Panc1 (cell line): ENCODE data around the gene SOX12. TPM values are rescaled to one million over a fixed set of nuclear protein-coding genes. Genes with fewer than 3 reads are reported as not detected.

ENCODE experiments used
- ATAC-seq: fragments of 200-7000 bp; cut with Tn5 transposase; 2 replicates; pipeline ENCODE4 v1.9.1; 2020; ENCODE audit warnings: mild to moderate bottlenecking, moderate library complexity
- BruUV-seq: library from RNA; stranded (reverse); fragments of 400-500 nt; replicated peaks from 2 replicates; lab custom pipeline; 2021; lab: Mats Ljungman, UMichigan
- CTCF ChIA-PET: fragments of 300-600 bp; sonication (Branson Sonifier 250); formaldehyde crosslinking; loops from one replicate; lab custom pipeline; 2022; ENCODE audit warnings: antibody characterized with exemption; lab: Charles Lee
- POLR2A ChIA-PET: fragments of 300-600 bp; sonication (Branson Sonifier 250); formaldehyde crosslinking; loops from one replicate; lab custom pipeline; 2022; ENCODE audit warnings: antibody characterized with exemption; lab: Charles Lee
- DNase-seq: peaks from one replicate; pipeline ENCODE4 v3.0.0-alpha.2; 2010; ENCODE audit warnings: low read depth, low spot score
- H3K27ac ChIP-seq: 2 replicates; pipeline ENCODE4 v1.5.1; 2011; ENCODE audit warnings: mild to moderate bottlenecking, low read length, inconsistent platforms
- H3K27me3 ChIP-seq: fragments of 200-500 bp; sonication (Bioruptor generic); 2 replicates; pipeline ENCODE4 v1.6.0; 2014; ENCODE audit warnings: low read length, inconsistent platforms; ENCODE audit not compliant: control insufficient read depth, insufficient read depth
- H3K36me3 ChIP-seq: fragments of 200-500 bp; sonication (Bioruptor generic); 2 replicates; pipeline ENCODE4 v1.5.1; 2014; ENCODE audit warnings: inconsistent platforms, mild to moderate bottlenecking, low read length, moderate library complexity; ENCODE audit not compliant: control insufficient read depth, insufficient read depth
- H3K4me1 ChIP-seq: 2 replicates; pipeline ENCODE4 v1.5.1; 2011; ENCODE audit warnings: inconsistent platforms, mild to moderate bottlenecking, low read length, moderate library complexity; ENCODE audit not compliant: control insufficient read depth, insufficient read depth
- H3K4me3 ChIP-seq, 2 experiments: 2 replicates each; pipeline ENCODE4 v1.5.1; 2011 to 2012; ENCODE audit warnings: low read depth in 2 of 2, low read length in 2 of 2, mild to moderate bottlenecking in 2 of 2, inconsistent platforms in 1 of 2, moderate library complexity in 1 of 2
- H3K9me3 ChIP-seq: fragments of 200-500 bp; sonication (Bioruptor generic); 2 replicates; pipeline ENCODE4 v1.5.1; 2014; ENCODE audit warnings: low read depth, mild to moderate bottlenecking, inconsistent platforms, low read length, moderate library complexity; ENCODE audit not compliant: control insufficient read depth, insufficient read depth
- CTCF ChIP-seq: fragments of 450-650 bp; IDR thresholded peaks from 2 replicates; pipeline ENCODE4 v1.5.1; 2017; ENCODE audit warnings: mild to moderate bottlenecking
- POLR2AphosphoS5 ChIP-seq: IDR thresholded peaks from 2 replicates; pipeline ENCODE4 v1.6.1; 2012; ENCODE audit warnings: mild to moderate bottlenecking, low read depth, low read length, moderate library complexity
- REST ChIP-seq, 2 experiments: IDR thresholded peaks; 2 replicates each; pipeline ENCODE4 v1.6.1; 2011 to 2012; ENCODE audit warnings: low read depth in 2 of 2, control low read depth in 1 of 2, low read length in 1 of 2, mild to moderate bottlenecking in 1 of 2, moderate library complexity in 1 of 2; ENCODE audit not compliant: insufficient read depth in 1 of 2
- SIN3A ChIP-seq: IDR thresholded peaks from 2 replicates; pipeline ENCODE4 v1.6.1; 2012; ENCODE audit warnings: low read depth, mild to moderate bottlenecking, low read length, moderate library complexity, borderline replicate concordance; ENCODE audit not compliant: insufficient read depth
- TCF7L2 ChIP-seq: IDR thresholded peaks from 2 replicates; pipeline ENCODE4 v1.6.1; 2011; ENCODE audit warnings: mild to moderate bottlenecking, low read depth, low read length, inconsistent platforms
- in situ Hi-C: cut with HindIII; loops from 2 replicates; pipeline ENCODE4 v1.10.0; 2016; ENCODE audit warnings: low sequenced_read_pairs, low pct_unique_long_range_greater_than_20kb
- intact Hi-C: fragments of 100-400 bp; cut with micrococcal nuclease; formaldehyde crosslinking; loops from one replicate; pipeline ENCODE4 v1.10.0; 2022; ENCODE audit not compliant: unreplicated experiment
- total RNA-seq: library from RNA; stranded (reverse); gene quantifications from one replicate; pipeline ENCODE4 v1.2.1, GENCODE V29; 2021; ENCODE audit not compliant: unreplicated experiment

Gene SOX12
- total RNA-seq, 1 experiment from 2014 or later: 48.6 TPM

- DNase-seq (no peak), ATAC-seq (no peak)
- Histone ChIP-seq H3K36me3 (peaks cover 8% of the 10 kb centered on the region; the same call in 1 of the 2 replicates), H3K9me3 (no peaks in the 10 kb centered on the region), H3K27ac (peak overlapping the region; percentile 58), H3K4me1 (peaks cover 26% of the 10 kb centered on the region), H3K27me3 (no peaks in the 10 kb centered on the region), H3K4me3 (peak overlapping the region; percentile 77 to 94)
- intact Hi-C loops: no loop called here
- in situ Hi-C loops: no loop called here
- no TSS peak for BruUV-seq
- ChIA-PET POLR2A (interaction anchor here (0.6 to 0.7 kb wide), 2 partner anchors 12 to 24 kb away, joined by 4 to 6 read pairs; no protein-coding TSS in a partner anchor), CTCF (no interaction called here)
- no peak for TF ChIP-seq POLR2AphosphoS5
- no peak for TF ChIP-seq SIN3A
- no peak for TF ChIP-seq REST (IDR thresholded peaks at IDR 0.05; ENCODE audit: insufficient read depth in 1 of 2, low read depth in 2 of 2, low read length in 1 of 2)
- no peak for TF ChIP-seq TCF7L2
- TF ChIP-seq CTCF: no peak
Observed at GRCh38 chr20:300345-300990, 24.9 kb upstream of the SOX12 start.

DNA sequence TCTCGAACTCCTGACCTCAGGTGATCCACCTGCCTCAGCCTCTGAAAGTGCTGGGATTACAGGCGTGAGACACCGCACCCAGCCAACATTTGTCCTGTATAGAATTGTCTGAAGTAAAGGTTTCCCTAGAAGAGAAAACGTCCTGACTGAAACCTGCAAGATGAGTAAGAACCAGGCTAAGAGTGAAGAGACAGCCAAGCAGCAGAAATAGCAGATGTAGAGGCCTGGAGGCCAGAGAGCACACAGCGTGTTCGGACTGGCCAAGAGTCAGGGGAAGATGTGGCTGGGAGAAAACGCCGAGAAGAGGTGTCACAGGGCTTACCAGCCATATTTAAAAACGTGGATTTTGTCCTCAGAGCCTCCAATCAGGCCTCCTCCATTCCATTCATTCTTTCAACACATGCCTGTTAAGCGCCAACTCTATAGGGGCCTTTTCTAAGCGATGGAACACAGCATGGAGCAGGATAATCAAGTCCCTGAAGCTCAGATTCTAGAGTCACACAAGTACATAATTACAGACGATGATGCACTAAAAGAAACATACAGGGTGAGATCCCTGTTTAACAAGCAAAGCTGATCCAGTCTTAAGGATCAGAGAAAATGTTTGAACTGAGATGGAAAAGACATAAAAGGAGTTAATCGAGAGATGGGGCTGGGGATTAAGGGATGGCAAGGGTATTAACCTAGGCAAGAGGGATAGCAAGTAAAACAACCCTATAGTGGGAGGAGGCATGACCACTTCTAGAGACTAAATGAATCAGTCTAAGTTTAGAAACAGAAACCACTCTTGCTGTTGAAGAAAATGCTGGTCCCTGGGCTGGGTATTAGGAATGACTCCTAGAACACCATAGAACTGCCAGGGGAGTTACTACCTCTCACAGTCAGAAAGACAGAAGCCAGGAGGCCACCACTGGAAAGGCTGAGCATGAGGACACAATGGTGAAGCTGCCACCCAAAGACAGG lies 23.2 kb upstream of the SOX12 start:
- intact Hi-C loops (no loop called here), in situ Hi-C loops (no loop called here)
- peaks cover 8% of the 10 kb centered on the region; the same call in 1 of the 2 replicates for H3K36me3 ChIP-seq
- H3K27ac ChIP-seq: no peak overlapping the region
- ChIA-PET CTCF (no interaction called here), POLR2A (no interaction called here)
- H3K4me3 ChIP-seq: no peak overlapping the region
- DNase-seq: no peak
- peaks cover 23% of the 10 kb centered on the region for H3K4me1 ChIP-seq
- H3K27me3 ChIP-seq: no peaks in the 10 kb centered on the region
- H3K9me3 ChIP-seq: no peaks in the 10 kb centered on the region
- ATAC-seq: no peak
- TF ChIP-seq REST (IDR thresholded peaks at IDR 0.05; ENCODE audit: insufficient read depth in 1 of 2, low read depth in 2 of 2, low read length in 1 of 2) (no peak), POLR2AphosphoS5 (no peak), SIN3A (no peak), TCF7L2 (no peak), CTCF (no peak)
- no TSS peak for BruUV-seq
